ENCODE results near the gene A3GALT2.

Gene A3GALT2

DNA sequence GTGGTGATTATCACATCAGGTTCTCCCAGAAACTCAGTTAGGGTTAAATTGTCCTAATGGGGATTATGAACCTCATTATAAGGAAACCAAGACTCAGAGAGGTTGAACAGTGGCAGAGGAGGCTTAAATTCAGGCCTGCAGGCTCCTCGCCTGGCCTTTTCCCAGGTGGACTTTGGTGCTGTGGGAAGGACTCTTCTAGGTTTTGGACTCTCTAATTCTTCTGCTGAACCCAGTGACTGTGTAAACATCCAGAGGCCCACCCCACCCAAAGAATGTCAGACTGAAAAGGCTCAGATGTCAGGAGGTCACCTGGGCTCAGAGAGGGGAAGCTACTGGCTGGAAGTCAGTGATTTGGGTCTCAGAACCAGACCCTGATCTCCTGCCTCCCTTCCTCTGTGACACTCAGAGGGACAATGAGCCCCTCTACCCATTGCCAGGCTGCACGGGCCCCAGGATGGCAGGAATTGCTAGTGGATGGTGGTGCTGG is 62.1 kb downstream of the A3GALT2 start:
- TF ChIP-seq, protein P1, sequence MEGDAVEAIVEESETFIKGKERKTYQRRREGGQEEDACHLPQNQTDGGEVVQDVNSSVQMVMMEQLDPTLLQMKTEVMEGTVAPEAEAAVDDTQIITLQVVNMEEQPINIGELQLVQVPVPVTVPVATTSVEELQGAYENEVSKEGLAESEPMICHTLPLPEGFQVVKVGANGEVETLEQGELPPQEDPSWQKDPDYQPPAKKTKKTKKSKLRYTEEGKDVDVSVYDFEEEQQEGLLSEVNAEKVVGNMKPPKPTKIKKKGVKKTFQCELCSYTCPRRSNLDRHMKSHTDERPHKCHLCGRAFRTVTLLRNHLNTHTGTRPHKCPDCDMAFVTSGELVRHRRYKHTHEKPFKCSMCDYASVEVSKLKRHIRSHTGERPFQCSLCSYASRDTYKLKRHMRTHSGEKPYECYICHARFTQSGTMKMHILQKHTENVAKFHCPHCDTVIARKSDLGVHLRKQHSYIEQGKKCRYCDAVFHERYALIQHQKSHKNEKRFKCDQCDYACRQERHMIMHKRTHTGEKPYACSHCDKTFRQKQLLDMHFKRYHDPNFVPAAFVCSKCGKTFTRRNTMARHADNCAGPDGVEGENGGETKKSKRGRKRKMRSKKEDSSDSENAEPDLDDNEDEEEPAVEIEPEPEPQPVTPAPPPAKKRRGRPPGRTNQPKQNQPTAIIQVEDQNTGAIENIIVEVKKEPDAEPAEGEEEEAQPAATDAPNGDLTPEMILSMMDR (IDR thresholded peaks at IDR 0.05; ENCODE audit: control insufficient read depth, extremely low read depth, insufficient read depth) = no peak
- no peak overlapping the region for H3K4me3 ChIP-seq (ENCODE audit: low read depth, low read length)

DNA sequence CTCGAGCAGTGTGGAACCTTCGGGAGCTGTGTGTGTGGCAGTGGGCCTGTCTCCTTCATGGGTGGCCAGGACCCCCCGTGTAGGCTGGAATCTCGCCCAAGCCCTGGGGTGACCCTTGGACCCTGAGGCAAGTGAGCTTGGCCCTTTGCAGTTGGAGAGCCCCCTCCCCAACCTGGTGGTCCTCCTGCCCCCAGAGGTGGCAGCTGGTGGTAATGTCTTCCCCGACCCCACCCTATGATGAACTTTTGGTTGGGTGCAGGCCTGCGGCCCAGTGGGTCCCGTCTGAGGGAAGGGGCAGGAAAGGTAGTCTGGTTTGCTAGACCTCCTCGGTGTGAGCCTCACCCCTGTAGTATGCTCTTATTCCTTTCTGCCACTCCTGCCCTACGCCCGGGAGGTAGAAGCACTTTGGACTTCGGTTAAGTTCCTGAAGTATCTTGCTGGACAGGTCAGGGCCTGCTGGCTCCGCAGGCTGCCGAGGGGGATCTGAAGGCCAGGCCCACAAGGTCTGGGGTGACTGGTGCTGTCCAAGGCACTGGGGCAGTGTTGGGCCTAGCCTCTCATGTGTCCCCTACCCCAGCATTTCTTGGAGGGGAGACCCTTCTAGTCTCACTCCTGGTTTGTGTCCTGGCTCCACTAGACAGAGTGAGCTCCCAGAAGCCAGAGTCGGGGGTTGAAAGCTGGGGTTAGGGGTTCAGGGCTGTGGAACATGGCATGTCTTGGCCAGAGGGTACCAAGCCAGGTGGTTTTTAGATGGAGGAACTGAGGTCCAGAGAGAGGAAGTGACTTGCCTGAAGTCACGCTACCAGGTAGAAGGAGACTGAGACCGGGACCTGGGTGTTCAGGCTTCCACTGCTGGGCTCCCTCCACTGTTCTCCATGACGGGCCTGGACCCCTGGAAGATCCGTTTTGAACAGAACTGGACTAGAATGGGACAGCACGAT is 62.9 kb downstream of the A3GALT2 start:
- TF ChIP-seq, protein P1 (IDR thresholded peaks at IDR 0.05; ENCODE audit: control insufficient read depth, extremely low read depth, insufficient read depth) = no peak
- peak overlapping the region; percentile 76 for H3K4me3 ChIP-seq (ENCODE audit: low read depth, low read length)
- DNase-seq (ENCODE audit: low read depth) = no peak

More for the DNA sequence above, 62.1 kb downstream of the A3GALT2 start:
- DNase-seq (ENCODE audit: low read depth) = no peak

GRCh38 chr1:33257207-33257771 is 63.6 kb downstream of the A3GALT2 start:
- DNase-seq (ENCODE audit: low read depth) = no peak
- TF ChIP-seq, protein P1 (IDR thresholded peaks at IDR 0.05; ENCODE audit: control insufficient read depth, extremely low read depth, insufficient read depth) = no peak

More at GRCh38 chr1:33257207-33257771, 63.6 kb downstream of the A3GALT2 start:
- H3K4me3 ChIP-seq (ENCODE audit: low read depth, low read length) = peak overlapping the region; percentile 76

Measured in LNCaP clone FGC (cell line).